NCI-H510A (cell line): ENCODE results near the gene MALAT1.
"Not testable (repeated sequence)": the region's sequence is repeated elsewhere in the genome, so short reads cannot be mapped to it uniquely, and the experiment has no call there.

ENCODE experiments used
- DNase-seq: peaks from one replicate; lab custom pipeline; 2025; lab: John Stamatoyannopoulos, UW

The MALAT1 gene

DNA sequence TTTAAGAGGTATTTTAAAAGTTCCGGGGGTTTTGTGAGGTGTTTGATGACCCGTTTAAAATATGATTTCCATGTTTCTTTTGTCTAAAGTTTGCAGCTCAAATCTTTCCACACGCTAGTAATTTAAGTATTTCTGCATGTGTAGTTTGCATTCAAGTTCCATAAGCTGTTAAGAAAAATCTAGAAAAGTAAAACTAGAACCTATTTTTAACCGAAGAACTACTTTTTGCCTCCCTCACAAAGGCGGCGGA is 193 bp upstream of the MALAT1 start:
- no peak for DNase-seq

DNA sequence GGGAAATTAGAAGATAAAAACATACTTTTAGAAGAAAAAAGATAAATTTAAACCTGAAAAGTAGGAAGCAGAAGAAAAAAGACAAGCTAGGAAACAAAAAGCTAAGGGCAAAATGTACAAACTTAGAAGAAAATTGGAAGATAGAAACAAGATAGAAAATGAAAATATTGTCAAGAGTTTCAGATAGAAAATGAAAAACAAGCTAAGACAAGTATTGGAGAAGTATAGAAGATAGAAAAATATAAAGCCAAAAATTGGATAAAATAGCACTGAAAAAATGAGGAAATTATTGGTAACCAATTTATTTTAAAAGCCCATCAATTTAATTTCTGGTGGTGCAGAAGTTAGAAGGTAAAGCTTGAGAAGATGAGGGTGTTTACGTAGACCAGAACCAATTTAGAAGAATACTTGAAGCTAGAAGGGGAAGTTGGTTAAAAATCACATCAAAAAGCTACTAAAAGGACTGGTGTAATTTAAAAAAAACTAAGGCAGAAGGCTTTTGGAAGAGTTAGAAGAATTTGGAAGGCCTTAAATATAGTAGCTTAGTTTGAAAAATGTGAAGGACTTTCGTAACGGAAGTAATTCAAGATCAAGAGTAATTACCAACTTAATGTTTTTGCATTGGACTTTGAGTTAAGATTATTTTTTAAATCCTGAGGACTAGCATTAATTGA is 1.0 kb downstream of the MALAT1 start:
- DNase-seq: no peak

DNA sequence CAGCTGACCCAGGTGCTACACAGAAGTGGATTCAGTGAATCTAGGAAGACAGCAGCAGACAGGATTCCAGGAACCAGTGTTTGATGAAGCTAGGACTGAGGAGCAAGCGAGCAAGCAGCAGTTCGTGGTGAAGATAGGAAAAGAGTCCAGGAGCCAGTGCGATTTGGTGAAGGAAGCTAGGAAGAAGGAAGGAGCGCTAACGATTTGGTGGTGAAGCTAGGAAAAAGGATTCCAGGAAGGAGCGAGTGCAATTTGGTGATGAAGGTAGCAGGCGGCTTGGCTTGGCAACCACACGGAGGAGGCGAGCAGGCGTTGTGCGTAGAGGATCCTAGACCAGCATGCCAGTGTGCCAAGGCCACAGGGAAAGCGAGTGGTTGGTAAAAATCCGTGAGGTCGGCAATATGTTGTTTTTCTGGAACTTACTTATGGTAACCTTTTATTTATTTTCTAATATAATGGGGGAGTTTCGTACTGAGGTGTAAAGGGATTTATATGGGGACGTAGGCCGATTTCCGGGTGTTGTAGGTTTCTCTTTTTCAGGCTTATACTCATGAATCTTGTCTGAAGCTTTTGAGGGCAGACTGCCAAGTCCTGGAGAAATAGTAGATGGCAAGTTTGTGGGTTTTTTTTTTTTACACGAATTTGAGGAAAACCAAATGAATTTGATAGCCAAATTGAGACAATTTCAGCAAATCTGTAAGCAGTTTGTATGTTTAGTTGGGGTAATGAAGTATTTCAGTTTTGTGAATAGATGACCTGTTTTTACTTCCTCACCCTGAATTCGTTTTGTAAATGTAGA is 1.7 kb downstream of the MALAT1 start:
- DNase-seq: no peak

DNA sequence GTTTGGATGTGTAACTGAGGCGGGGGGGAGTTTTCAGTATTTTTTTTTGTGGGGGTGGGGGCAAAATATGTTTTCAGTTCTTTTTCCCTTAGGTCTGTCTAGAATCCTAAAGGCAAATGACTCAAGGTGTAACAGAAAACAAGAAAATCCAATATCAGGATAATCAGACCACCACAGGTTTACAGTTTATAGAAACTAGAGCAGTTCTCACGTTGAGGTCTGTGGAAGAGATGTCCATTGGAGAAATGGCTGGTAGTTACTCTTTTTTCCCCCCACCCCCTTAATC is 2.3 kb downstream of the MALAT1 start:
- DNase-seq: no peak

DNA sequence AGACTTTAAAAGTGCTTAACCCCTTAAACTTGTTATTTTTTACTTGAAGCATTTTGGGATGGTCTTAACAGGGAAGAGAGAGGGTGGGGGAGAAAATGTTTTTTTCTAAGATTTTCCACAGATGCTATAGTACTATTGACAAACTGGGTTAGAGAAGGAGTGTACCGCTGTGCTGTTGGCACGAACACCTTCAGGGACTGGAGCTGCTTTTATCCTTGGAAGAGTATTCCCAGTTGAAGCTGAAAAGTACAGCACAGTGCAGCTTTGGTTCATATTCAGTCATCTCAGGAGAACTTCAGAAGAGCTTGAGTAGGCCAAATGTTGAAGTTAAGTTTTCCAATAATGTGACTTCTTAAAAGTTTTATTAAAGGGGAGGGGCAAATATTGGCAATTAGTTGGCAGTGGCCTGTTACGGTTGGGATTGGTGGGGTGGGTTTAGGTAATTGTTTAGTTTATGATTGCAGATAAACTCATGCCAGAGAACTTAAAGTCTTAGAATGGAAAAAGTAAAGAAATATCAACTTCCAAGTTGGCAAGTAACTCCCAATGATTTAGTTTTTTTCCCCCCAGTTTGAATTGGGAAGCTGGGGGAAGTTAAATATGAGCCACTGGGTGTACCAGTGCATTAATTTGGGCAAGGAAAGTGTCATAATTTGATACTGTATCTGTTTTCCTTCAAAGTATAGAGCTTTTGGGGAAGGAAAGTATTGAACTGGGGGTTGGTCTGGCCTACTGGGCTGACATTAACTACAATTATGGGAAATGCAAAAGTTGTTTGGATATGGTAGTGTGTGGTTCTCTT is 2.8 kb downstream of the MALAT1 start:
- DNase-seq: no peak

DNA sequence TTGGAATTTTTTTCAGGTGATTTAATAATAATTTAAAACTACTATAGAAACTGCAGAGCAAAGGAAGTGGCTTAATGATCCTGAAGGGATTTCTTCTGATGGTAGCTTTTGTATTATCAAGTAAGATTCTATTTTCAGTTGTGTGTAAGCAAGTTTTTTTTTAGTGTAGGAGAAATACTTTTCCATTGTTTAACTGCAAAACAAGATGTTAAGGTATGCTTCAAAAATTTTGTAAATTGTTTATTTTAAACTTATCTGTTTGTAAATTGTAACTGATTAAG is 3.4 kb downstream of the MALAT1 start:
- DNase-seq: no peak

DNA sequence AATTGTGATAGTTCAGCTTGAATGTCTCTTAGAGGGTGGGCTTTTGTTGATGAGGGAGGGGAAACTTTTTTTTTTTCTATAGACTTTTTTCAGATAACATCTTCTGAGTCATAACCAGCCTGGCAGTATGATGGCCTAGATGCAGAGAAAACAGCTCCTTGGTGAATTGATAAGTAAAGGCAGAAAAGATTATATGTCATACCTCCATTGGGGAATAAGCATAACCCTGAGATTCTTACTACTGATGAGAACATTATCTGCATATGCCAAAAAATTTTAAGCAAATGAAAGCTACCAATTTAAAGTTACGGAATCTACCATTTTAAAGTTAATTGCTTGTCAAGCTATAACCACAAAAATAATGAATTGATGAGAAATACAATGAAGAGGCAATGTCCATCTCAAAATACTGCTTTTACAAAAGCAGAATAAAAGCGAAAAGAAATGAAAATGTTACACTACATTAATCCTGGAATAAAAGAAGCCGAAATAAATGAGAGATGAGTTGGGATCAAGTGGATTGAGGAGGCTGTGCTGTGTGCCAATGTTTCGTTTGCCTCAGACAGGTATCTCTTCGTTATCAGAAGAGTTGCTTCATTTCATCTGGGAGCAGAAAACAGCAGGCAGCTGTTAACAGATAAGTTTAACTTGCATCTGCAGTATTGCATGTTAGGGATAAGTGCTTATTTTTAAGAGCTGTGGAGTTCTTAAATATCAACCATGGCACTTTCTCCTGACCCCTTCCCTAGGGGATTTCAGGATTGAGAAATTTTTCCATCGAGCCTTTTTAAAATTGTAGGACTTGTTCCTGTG is 3.9 kb downstream of the MALAT1 start:
- no peak for DNase-seq

DNA sequence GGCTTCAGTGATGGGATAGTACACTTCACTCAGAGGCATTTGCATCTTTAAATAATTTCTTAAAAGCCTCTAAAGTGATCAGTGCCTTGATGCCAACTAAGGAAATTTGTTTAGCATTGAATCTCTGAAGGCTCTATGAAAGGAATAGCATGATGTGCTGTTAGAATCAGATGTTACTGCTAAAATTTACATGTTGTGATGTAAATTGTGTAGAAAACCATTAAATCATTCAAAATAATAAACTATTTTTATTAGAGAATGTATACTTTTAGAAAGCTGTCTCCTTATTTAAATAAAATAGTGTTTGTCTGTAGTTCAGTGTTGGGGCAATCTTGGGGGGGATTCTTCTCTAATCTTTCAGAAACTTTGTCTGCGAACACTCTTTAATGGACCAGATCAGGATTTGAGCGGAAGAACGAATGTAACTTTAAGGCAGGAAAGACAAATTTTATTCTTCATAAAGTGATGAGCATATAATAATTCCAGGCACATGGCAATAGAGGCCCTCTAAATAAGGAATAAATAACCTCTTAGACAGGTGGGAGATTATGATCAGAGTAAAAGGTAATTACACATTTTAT is 4.6 kb downstream of the MALAT1 start:
- no peak for DNase-seq

DNA sequence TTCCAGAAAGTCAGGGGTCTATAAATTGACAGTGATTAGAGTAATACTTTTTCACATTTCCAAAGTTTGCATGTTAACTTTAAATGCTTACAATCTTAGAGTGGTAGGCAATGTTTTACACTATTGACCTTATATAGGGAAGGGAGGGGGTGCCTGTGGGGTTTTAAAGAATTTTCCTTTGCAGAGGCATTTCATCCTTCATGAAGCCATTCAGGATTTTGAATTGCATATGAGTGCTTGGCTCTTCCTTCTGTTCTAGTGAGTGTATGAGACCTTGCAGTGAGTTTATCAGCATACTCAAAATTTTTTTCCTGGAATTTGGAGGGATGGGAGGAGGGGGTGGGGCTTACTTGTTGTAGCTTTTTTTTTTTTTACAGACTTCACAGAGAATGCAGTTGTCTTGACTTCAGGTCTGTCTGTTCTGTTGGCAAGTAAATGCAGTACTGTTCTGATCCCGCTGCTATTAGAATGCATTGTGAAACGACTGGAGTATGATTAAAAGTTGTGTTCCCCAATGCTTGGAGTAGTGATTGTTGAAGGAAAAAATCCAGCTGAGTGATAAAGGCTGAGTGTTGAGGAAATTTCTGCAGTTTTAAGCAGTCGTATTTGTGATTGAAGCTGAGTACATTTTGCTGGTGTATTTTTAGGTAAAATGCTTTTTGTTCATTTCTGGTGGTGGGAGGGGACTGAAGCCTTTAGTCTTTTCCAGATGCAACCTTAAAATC is 5.3 kb downstream of the MALAT1 start:
- DNase-seq: no peak

DNA sequence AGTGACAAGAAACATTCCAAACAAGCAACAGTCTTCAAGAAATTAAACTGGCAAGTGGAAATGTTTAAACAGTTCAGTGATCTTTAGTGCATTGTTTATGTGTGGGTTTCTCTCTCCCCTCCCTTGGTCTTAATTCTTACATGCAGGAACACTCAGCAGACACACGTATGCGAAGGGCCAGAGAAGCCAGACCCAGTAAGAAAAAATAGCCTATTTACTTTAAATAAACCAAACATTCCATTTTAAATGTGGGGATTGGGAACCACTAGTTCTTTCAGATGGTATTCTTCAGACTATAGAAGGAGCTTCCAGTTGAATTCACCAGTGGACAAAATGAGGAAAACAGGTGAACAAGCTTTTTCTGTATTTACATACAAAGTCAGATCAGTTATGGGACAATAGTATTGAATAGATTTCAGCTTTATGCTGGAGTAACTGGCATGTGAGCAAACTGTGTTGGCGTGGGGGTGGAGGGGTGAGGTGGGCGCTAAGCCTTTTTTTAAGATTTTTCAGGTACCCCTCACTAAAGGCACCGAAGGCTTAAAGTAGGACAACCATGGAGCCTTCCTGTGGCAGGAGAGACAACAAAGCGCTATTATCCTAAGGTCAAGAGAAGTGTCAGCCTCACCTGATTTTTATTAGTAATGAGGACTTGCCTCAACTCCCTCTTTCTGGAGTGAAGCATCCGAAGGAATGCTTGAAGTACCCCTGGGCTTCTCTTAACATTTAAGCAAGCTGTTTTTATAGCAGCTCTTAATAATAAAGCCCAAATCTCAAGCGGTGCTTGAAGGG is 6.0 kb downstream of the MALAT1 start:
- DNase-seq: no peak

DNA sequence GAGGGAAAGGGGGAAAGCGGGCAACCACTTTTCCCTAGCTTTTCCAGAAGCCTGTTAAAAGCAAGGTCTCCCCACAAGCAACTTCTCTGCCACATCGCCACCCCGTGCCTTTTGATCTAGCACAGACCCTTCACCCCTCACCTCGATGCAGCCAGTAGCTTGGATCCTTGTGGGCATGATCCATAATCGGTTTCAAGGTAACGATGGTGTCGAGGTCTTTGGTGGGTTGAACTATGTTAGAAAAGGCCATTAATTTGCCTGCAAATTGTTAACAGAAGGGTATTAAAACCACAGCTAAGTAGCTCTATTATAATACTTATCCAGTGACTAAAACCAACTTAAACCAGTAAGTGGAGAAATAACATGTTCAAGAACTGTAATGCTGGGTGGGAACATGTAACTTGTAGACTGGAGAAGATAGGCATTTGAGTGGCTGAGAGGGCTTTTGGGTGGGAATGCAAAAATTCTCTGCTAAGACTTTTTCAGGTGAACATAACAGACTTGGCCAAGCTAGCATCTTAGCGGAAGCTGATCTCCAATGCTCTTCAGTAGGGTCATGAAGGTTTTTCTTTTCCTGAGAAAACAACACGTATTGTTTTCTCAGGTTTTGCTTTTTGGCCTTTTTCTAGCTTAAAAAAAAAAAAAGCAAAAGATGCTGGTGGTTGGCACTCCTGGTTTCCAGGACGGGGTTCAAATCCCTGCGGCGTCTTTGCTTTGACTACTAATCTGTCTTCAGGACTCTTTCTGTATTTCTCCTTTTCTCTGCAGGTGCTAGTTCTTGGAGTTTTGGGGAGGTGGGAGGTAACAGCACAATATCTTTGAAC is 6.8 kb downstream of the MALAT1 start:
- no peak for DNase-seq

DNA sequence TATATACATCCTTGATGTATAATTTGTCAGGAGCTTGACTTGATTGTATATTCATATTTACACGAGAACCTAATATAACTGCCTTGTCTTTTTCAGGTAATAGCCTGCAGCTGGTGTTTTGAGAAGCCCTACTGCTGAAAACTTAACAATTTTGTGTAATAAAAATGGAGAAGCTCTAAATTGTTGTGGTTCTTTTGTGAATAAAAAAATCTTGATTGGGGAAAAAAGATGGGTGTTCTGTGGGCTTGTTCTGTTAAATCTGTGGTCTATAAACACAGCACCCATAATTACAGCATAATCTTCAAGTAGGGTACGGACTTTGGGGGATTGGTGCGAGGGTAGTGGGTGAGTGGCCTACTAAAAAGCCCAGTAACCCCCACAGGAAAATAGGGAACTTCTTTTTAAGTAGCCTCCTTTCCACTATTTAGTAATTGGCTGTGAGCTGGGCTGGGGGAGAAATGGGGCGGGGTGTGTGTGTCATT is 7.5 kb downstream of the MALAT1 start:
- no peak for DNase-seq

DNA sequence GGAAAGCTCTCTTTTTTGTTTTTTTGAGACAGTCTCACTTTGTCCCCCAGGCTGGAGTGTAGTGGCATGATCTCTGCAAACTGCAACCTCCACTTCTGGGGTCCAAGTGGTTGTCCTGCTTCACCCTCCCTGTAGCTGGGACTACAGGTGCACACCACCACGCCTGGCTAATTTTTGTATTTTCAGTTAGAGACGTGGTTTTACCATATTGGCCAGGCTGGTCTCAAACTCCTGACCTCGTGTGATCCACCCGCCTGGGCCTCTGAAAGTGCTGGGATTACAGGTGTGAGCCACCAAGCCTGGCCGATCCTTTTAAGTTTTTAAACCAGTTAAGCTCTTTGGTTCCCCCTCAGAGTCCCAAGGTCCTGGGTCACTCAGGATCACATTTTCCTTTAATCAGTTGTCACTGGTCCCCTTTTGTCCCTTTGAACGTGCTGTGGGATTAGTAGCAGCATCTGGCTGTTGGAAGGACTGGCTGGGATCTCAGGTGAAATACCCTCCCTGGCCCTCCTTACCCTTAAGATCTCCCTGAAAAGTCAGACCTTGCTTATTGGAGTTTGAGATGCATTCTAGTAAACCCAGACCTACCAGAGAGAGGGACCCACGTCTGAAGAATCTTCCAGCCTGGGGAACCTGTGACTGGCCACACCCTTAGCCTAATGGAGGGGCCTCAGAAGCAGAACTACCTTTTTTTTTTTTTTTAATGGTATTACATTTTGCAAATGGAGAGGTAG is 8.1 kb downstream of the MALAT1 start:
- DNase-seq: no peak

DNA sequence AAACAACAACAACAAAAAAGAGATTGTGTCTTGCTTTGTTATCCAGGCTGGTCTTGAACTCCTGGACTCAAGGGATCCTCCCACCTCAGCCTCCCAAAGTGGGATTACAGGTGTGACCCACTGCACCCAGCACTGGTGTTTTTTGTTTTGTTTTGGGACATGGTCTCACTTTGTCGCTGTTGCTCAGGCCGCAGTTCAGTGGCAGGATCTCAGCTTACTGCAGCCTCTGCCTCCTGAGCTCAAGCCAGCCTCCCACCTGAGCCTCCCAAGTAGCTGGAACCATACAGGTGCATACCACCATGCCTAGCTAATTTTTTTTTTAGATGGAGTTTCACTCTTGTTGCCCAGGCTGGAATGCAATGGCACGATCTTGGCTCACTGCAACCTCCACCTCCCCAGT is 13.5 kb downstream of the MALAT1 start:
- not testable (repeated sequence) for DNase-seq

DNA sequence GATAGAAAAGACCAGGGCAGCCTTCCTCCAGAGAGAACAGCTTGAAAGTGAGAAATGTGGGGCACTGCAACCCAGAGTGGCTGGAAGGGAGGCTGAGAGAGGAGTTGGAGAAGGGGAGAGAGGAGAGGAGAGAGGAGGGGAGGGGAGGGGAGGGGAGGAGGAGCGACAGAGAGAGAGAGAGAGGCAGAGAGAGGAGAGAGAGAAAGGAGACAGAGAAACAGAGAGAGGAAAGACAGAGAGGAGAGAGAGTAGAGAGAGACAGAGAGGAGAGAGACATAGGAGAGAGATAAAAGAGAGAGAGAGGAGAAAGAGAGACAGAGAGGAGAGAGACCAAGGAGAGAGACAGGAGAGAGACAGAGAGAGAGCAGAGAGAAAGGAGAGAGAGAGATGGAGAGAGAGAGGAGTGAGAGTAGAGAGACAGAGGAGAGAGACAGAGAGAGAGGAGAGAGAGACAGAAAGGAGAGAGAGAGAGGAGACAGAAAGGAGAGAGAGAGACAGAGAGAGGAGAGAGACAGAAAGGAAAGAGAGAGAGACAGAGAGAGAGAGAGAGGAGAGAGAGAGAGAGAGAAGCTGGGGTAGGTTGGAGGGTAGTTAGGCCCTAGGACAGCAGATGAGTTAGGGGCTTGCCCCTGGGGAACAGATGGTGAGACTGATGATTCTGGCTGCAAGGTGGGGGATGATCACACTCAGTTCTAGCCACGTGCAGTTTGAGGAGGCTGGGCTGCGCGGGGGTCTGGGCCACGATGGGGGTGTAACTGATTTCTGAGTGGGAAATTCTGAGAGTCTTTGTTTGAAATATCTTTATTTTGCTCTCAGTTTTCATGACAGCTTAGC is 17.5 kb downstream of the MALAT1 start:
- DNase-seq: no peak

DNA sequence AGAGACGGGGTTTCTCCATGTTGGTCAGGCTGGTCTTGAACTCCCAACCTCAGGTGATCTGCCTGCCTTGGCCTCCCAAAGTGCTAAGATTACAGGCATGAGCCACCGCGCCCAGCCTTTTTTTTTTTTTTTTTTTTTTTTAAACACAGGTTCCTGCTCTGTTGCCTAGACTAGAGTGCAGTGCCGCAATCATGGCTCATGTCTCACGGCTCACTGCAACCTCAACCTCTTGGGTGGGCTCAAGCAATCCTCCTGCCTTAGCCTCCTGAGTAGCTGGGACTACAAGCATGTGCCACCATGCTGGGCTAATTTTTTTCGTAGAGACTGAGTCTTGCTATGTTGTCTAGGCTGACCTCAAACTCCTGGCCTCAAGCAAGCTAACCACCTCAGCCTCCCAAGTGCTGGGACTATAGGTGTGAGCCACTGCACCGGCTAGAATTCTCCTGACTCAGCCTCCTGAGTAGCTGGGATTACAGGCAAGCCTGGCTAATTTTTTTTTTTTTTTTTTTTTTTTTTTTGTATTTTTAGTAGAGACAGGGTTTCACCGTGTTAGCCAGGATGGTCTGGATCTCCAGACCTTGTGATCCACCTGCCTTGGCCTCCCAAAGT is 20.2 kb downstream of the MALAT1 start:
- DNase-seq: not testable (repeated sequence)

DNA sequence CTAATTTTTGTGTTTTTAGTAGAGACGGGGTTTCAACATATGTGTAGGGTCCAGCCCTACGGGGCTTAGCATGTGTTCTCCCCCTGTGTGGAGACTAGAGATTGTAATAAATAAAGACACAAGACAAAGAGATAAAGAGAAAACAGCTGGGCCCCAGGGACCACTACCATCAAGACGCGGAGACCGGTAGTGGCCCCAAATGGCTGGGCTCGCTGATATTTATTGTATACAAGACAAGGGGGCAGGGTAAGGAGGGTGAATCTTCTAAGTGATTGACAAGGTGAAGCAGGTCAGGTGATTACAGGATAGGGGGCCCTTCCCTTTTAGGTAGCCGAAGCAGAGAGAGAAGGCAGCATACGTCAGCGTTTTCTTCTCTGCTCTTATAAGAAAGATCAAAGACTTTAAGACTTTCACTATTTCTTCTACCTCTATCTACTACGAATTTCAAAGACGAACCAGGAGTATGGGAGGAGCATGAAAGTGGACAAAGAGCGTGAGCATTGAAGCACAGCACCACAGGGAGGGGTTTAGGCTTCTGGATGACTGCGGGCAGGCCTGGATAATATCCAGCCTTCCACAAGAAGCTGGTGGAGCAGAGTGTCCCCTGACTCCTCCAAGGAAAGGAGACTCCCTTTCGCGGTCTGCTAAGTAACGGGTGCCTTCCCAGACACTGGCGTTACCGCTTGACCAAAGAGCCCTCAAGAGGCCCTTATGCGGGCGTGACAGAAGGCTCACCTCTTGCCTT is 23.1 kb downstream of the MALAT1 start:
- not testable (repeated sequence) for DNase-seq
